Right ventricle myocardium inferior (tissue), 1 donor: Measurements from ENCODE around the gene SCAF8. TPM values are rescaled to one million over a fixed set of nuclear protein-coding genes. Genes with fewer than 3 reads are reported as not detected.
"Not testable (repeated sequence)": the region's sequence is repeated elsewhere in the genome, so short reads cannot be mapped to it uniquely, and the experiment has no call there.

ENCODE experiments used
- ATAC-seq: fragments of 200-7000 bp; cut with Tn5 transposase; one replicate; pipeline ENCODE4 v1.9.1; 2020; ENCODE audit warnings: mild to moderate bottlenecking, moderate library complexity
- DNase-seq: peaks from one replicate; pipeline ENCODE4 v3.0.0; 2021; ENCODE audit errors: missing footprints
- intact Hi-C: fragments of 100-400 bp; cut with DNase I; formaldehyde crosslinking; loops from one replicate; pipeline ENCODE4 v1.11.0; 2022
- total RNA-seq: library from RNA; stranded (reverse); fragmentation: NEBNext Ultra II Directional; extraction: Animal tissue kit (Norgen Biotek cat#: 25700); gene quantifications from one replicate; pipeline ENCODE4 v1.2.1, GENCODE V29; 2021
- donor health status: DM: no; HTN: yes; CAD: no; lungs with severe emphysema.

SCAF8 gene
- total RNA-seq, 1 donor from 2014 or later = 47.4 TPM

GRCh38 chr6:154731296-154732218 is 1.7 kb upstream of the SCAF8 start:
- intact Hi-C loops = loop anchor here (5.0 kb wide), 1 partner anchor 71 kb away; no protein-coding TSS in a partner anchor
- ATAC-seq = no peak
- DNase-seq = no peak

GRCh38 chr6:154732538-154733182 is 556 bp upstream of the SCAF8 start:
- DNase-seq = no peak

GRCh38 chr6:154733626-154734382 is 588 bp downstream of the SCAF8 start:
- DNase-seq (peak; percentile 97), ATAC-seq (peak; percentile 96)
- intact Hi-C loops = loop anchor here (5.0 kb wide), 1 partner anchor 68 kb away; no protein-coding TSS in a partner anchor

More at GRCh38 chr6:154732538-154733182, 556 bp upstream of the SCAF8 start:
- ATAC-seq = no peak
- intact Hi-C loops = loop anchor here (5.0 kb wide), 1 partner anchor 70 kb away; no protein-coding TSS in a partner anchor

GRCh38 chr6:154736618-154737259 is 3.5 kb downstream of the SCAF8 start:
- ATAC-seq (no peak), DNase-seq (no peak)
- intact Hi-C loops = no loop called here

GRCh38 chr6:154737424-154737823 is 4.2 kb downstream of the SCAF8 start:
- DNase-seq (no peak), ATAC-seq (no peak)
- intact Hi-C loops = no loop called here

GRCh38 chr6:154738551-154738961 is 5.3 kb downstream of the SCAF8 start:
- ATAC-seq (no peak), DNase-seq (no peak)
- intact Hi-C loops = no loop called here

GRCh38 chr6:154740658-154741057 is 7.4 kb downstream of the SCAF8 start:
- ATAC-seq (no peak), DNase-seq (no peak)
- intact Hi-C loops = no loop called here

- no peak for ATAC-seq
- DNase-seq = no peak
- intact Hi-C loops = no loop called here
Measured at GRCh38 chr6:154742891-154743290, 9.7 kb downstream of the SCAF8 start.

GRCh38 chr6:154744029-154744745 is 11.0 kb downstream of the SCAF8 start:
- ATAC-seq, intact Hi-C loops, DNase-seq: not testable (repeated sequence)

GRCh38 chr6:154745243-154745642 is 12.0 kb downstream of the SCAF8 start:
- DNase-seq (no peak), ATAC-seq (no peak)
- intact Hi-C loops = no loop called here

- ATAC-seq (no peak), DNase-seq (no peak)
- intact Hi-C loops = no loop called here
Measured at GRCh38 chr6:154749341-154749740, 16.1 kb downstream of the SCAF8 start.

GRCh38 chr6:154751011-154751800 is 18.0 kb downstream of the SCAF8 start:
- DNase-seq = no peak
- intact Hi-C loops = no loop called here
- no peak for ATAC-seq

GRCh38 chr6:154752022-154752421 is 18.8 kb downstream of the SCAF8 start:
- no peak for DNase-seq
- intact Hi-C loops = no loop called here
- no peak for ATAC-seq

- no peak for DNase-seq
- intact Hi-C loops = no loop called here
- ATAC-seq = no peak
Measured at GRCh38 chr6:154754152-154754551, 20.9 kb downstream of the SCAF8 start.

- intact Hi-C loops = no loop called here
- no peak for DNase-seq
- peak; percentile 23 for ATAC-seq
Measured at GRCh38 chr6:154757352-154758050, 24.3 kb downstream of the SCAF8 start.

- DNase-seq = no peak
- no peak for ATAC-seq
- intact Hi-C loops = no loop called here
Measured at GRCh38 chr6:154758125-154758524, 24.9 kb downstream of the SCAF8 start.

GRCh38 chr6:154763650-154764049 is 30.4 kb downstream of the SCAF8 start:
- no peak for ATAC-seq
- no peak for DNase-seq
- intact Hi-C loops = no loop called here
